SK-N-SH (cell line): ENCODE results near the gene S1PR3. TPM values are rescaled to one million over a fixed set of nuclear protein-coding genes. Genes with fewer than 3 reads are reported as not detected.

Experiments used
- CTCF ChIA-PET: fragments of 300-600, 350-600 bp; formaldehyde crosslinking; extraction: SDS; loops from one replicate; lab custom pipeline; 2021; lab: Yijun Ruan, JAX
- POLR2A ChIA-PET: fragments of 350-600 bp; sonication (Branson Sonifier 250); formaldehyde crosslinking; extraction: SDS; loops from one replicate; lab custom pipeline; 2020; ENCODE audit warnings: antibody characterized with exemption, inconsistent platforms; lab: Yijun Ruan, JAX
- DNase-seq: peaks from one replicate; pipeline ENCODE4 v3.0.0; 2012
- H2AFZ ChIP-seq: fragments of 200-600 bp; sonication (generic); 2 replicates; pipeline ENCODE4 v1.8.1; 2016; ENCODE audit warnings: antibody characterized with exemption, mild to moderate bottlenecking, low read depth
- H3F3A ChIP-seq: fragments of 200-600 bp; sonication (generic); replicated peaks from 2 replicates; pipeline ENCODE3; 2016; ENCODE audit warnings: antibody characterized with exemption, mild to moderate bottlenecking; ENCODE audit not compliant: insufficient read depth
- H3K27ac ChIP-seq, 2 experiments: fragments of 200-500 bp in 1 of 2; fragments of 200-600 bp in 1 of 2; sonication (Bioruptor generic) in 1 of 2; sonication (generic), shearing (Covaris generic) in 1 of 2; 2 replicates each; pipeline versions ENCODE4 v1.5.1 to v1.6.1; 2014 to 2016; ENCODE audit warnings: low read depth in 2 of 2, inconsistent platforms in 1 of 2, low read length in 1 of 2, mild to moderate bottlenecking in 1 of 2, mixed read lengths in 1 of 2
- H3K27me3 ChIP-seq: fragments of 200-600 bp; sonication (generic), shearing (Covaris generic); 2 replicates; pipeline ENCODE4 v1.6.1; 2016; ENCODE audit warnings: mixed run types; ENCODE audit not compliant: insufficient read depth
- H3K36me3 ChIP-seq, 2 experiments: fragments of 200-500 bp in 1 of 2; fragments of 200-600 bp in 1 of 2; sonication (Bioruptor generic) in 1 of 2; sonication (generic) in 1 of 2; replicated peaks in 1 of 2; 2 replicates each; pipeline versions ENCODE3 to v1.5.1; 2014 to 2016; ENCODE audit warnings: low read length in 1 of 2, mild to moderate bottlenecking in 1 of 2; ENCODE audit not compliant: insufficient read depth in 2 of 2, control insufficient read depth in 1 of 2
- H3K4me1 ChIP-seq, 2 experiments: fragments of 200-500 bp in 1 of 2; fragments of 200-600 bp in 1 of 2; sonication (Bioruptor generic) in 1 of 2; sonication (generic), shearing (Covaris generic) in 1 of 2; 2 replicates each; pipeline versions ENCODE4 v1.5.1 to v1.6.1; 2014 to 2016; ENCODE audit warnings: low read depth in 1 of 2, low read length in 1 of 2, mixed run types in 1 of 2; ENCODE audit not compliant: insufficient read depth in 2 of 2, control insufficient read depth in 1 of 2
- H3K4me2 ChIP-seq: fragments of 200-600 bp; sonication (generic), shearing (Covaris generic); 2 replicates; pipeline ENCODE4 v1.6.1; 2017; ENCODE audit warnings: mixed run types
- H3K4me3 ChIP-seq, 2 experiments: fragments of 200-500 bp in 1 of 2; fragments of 200-600 bp in 1 of 2; sonication (Bioruptor generic) in 1 of 2; sonication (generic), shearing (Covaris generic) in 1 of 2; 2 replicates each; pipeline versions ENCODE4 v1.5.1 to v1.8.1; 2014 to 2016; ENCODE audit warnings: low read depth in 2 of 2, inconsistent platforms in 1 of 2, low read length in 1 of 2, mild to moderate bottlenecking in 1 of 2, mixed read lengths in 1 of 2, moderate library complexity in 1 of 2
- H3K79me2 ChIP-seq: fragments of 200-600 bp; sonication (generic); 2 replicates; pipeline ENCODE4 v1.8.1; 2017; ENCODE audit warnings: mild to moderate bottlenecking; ENCODE audit not compliant: insufficient read depth
- H3K9ac ChIP-seq: fragments of 200-600 bp; sonication (generic); 2 replicates; pipeline ENCODE4 v1.6.1; 2017; ENCODE audit warnings: mixed run types
- H3K9me2 ChIP-seq: fragments of 200-600 bp; sonication (generic); 2 replicates; pipeline ENCODE4 v1.6.1; 2017; ENCODE audit warnings: mixed run types
- H3K9me3 ChIP-seq: fragments of 200-600 bp; sonication (generic); 2 replicates; pipeline ENCODE4 v1.6.1; 2017; ENCODE audit warnings: mixed run types, mild to moderate bottlenecking, moderate library complexity
- H4K20me1 ChIP-seq: fragments of 200-600 bp; sonication (generic); 2 replicates; pipeline ENCODE4 v1.6.1; 2017; ENCODE audit warnings: mild to moderate bottlenecking, mixed run types; ENCODE audit not compliant: insufficient read depth
- CTCF ChIP-seq: fragments of 200-600 bp; sonication (generic); IDR thresholded peaks from 2 replicates; pipeline ENCODE4 v1.6.1; 2017; ENCODE audit warnings: antibody characterized with exemption, mild to moderate bottlenecking, moderate library complexity
- ELF1 ChIP-seq: IDR thresholded peaks from 2 replicates; pipeline ENCODE4 v1.4.0; 2012
- EP300 ChIP-seq, 2 experiments: IDR thresholded peaks; 2 replicates each; pipeline versions ENCODE4 v1.4.0 to v1.6.1; 2012; ENCODE audit warnings: borderline replicate concordance in 1 of 2, low read depth in 1 of 2, low read length in 1 of 2
- EZH2phosphoT487 ChIP-seq: fragments of 200-600 bp; sonication (generic); IDR thresholded peaks from 2 replicates; pipeline ENCODE4 v1.6.1; 2017; ENCODE audit warnings: low read depth, mixed run types, mild to moderate bottlenecking, antibody characterized with exemption, moderate library complexity, borderline replicate concordance
- GABPA ChIP-seq: IDR thresholded peaks from 2 replicates; pipeline ENCODE4 v1.4.0; 2012; ENCODE audit warnings: low read depth, mild to moderate bottlenecking
- MEF2A ChIP-seq: IDR thresholded peaks from 2 replicates; pipeline ENCODE4 v1.4.0; 2012; ENCODE audit warnings: low read depth, borderline replicate concordance
- MXI1 ChIP-seq: IDR thresholded peaks from 2 replicates; pipeline ENCODE4 v1.6.1; 2012; ENCODE audit warnings: mild to moderate bottlenecking, low read depth, low read length, improper control_type of control experiment
- NRF1 ChIP-seq: IDR thresholded peaks from 2 replicates; pipeline ENCODE4 v1.6.1; 2012; ENCODE audit warnings: low read depth, mild to moderate bottlenecking, low read length
- POLR2AphosphoS5 ChIP-seq: IDR thresholded peaks from 2 replicates; pipeline ENCODE4 v1.6.1; 2012; ENCODE audit warnings: low read depth, low read length
- RAD21 ChIP-seq: IDR thresholded peaks from 2 replicates; pipeline ENCODE4 v1.6.1; 2012; ENCODE audit warnings: mild to moderate bottlenecking, low read length
- RCOR1 ChIP-seq: fragments of 150-350 bp; IDR thresholded peaks from 2 replicates; pipeline ENCODE4 v1.6.1; 2017; ENCODE audit warnings: antibody characterized with exemption, low read length
- RXRA ChIP-seq: IDR thresholded peaks from 2 replicates; pipeline ENCODE4 v1.4.0; 2012; ENCODE audit warnings: low read depth, mild to moderate bottlenecking, borderline replicate concordance
- SIN3A ChIP-seq: IDR thresholded peaks from 2 replicates; pipeline ENCODE4 v1.6.1; 2012; ENCODE audit warnings: low read depth, mild to moderate bottlenecking, low read length, moderate library complexity, borderline replicate concordance
- SMC3 ChIP-seq: IDR thresholded peaks from 2 replicates; pipeline ENCODE4 v1.6.1; 2012; ENCODE audit warnings: low read depth, low read length, improper control_type of control experiment
- TAF1 ChIP-seq: IDR thresholded peaks from 2 replicates; pipeline ENCODE4 v1.6.1; 2012; ENCODE audit warnings: low read depth, mild to moderate bottlenecking, low read length, moderate library complexity, borderline replicate concordance
- YY1 ChIP-seq: IDR thresholded peaks from 2 replicates; pipeline ENCODE4 v1.4.0; 2012; ENCODE audit warnings: low read depth, mild to moderate bottlenecking
- ZBTB33 ChIP-seq: IDR thresholded peaks from 2 replicates; pipeline ENCODE4 v1.4.0; 2012; ENCODE audit warnings: low read depth, borderline replicate concordance
- polyA plus RNA-seq, 3 experiments: library from polyadenylated mRNA; depleted of rRNA; stranded (reverse); fragments of >200 nt; gene quantifications; 2 replicates each; pipeline ENCODE4 v1.2.3, GENCODE V29; 2012
- TF ChIP-seq, protein P1 (sequence below): IDR thresholded peaks from 2 replicates; pipeline ENCODE4 v1.6.1; 2012; ENCODE audit warnings: mild to moderate bottlenecking, low read depth, low read length, moderate library complexity
- TF ChIP-seq, protein P2 (sequence below): fragments of 150-350 bp; IDR thresholded peaks from 2 replicates; pipeline ENCODE4 v1.6.1; 2016; ENCODE audit warnings: mild to moderate bottlenecking, low read depth, low read length
- TF ChIP-seq, protein P3 (sequence below): IDR thresholded peaks from 2 replicates; pipeline ENCODE4 v1.4.0; 2012; ENCODE audit warnings: low read depth, borderline replicate concordance

The S1PR3 gene
- polyA plus RNA-seq, 1 of the 3 experiments (the other 2 are of a cell fraction) = 2.5 TPM

- POLR2A ChIA-PET = no interaction called here
- H4K20me1 ChIP-seq = no peaks in the 10 kb centered on the region
- no peak overlapping the region for H3K9ac ChIP-seq
- H3K9me3 ChIP-seq = peaks cover 24% of the 10 kb centered on the region
- peaks cover 2% of the 10 kb centered on the region for H3F3A ChIP-seq
- no peaks in the 10 kb centered on the region for H3K9me2 ChIP-seq
- no peaks in the 10 kb centered on the region for H3K27me3 ChIP-seq
- no peaks in the 10 kb centered on the region for H3K4me1 ChIP-seq
- no peak overlapping the region for H3K4me2 ChIP-seq
- H3K36me3 ChIP-seq = peaks cover 5 to 53% of the 10 kb centered on the region in 2 experiments
- TF ChIP-seq GABPA (no peak), MXI1 (no peak), ELF1 (no peak), SIN3A (no peak), TAF1 (no peak), SMC3 (no peak), ZBTB33 (no peak), NRF1 (no peak), MEF2A (no peak), POLR2AphosphoS5 (no peak), RXRA (no peak), YY1 (no peak), EZH2phosphoT487 (no peak), EP300 (IDR thresholded peaks at IDR 0.05; ENCODE audit: borderline replicate concordance in 1 of 2, low read depth in 1 of 2, low read length in 1 of 2) (no peak), RCOR1 (no peak), CTCF (no peak), RAD21 (no peak)
- TF ChIP-seq, protein P1, sequence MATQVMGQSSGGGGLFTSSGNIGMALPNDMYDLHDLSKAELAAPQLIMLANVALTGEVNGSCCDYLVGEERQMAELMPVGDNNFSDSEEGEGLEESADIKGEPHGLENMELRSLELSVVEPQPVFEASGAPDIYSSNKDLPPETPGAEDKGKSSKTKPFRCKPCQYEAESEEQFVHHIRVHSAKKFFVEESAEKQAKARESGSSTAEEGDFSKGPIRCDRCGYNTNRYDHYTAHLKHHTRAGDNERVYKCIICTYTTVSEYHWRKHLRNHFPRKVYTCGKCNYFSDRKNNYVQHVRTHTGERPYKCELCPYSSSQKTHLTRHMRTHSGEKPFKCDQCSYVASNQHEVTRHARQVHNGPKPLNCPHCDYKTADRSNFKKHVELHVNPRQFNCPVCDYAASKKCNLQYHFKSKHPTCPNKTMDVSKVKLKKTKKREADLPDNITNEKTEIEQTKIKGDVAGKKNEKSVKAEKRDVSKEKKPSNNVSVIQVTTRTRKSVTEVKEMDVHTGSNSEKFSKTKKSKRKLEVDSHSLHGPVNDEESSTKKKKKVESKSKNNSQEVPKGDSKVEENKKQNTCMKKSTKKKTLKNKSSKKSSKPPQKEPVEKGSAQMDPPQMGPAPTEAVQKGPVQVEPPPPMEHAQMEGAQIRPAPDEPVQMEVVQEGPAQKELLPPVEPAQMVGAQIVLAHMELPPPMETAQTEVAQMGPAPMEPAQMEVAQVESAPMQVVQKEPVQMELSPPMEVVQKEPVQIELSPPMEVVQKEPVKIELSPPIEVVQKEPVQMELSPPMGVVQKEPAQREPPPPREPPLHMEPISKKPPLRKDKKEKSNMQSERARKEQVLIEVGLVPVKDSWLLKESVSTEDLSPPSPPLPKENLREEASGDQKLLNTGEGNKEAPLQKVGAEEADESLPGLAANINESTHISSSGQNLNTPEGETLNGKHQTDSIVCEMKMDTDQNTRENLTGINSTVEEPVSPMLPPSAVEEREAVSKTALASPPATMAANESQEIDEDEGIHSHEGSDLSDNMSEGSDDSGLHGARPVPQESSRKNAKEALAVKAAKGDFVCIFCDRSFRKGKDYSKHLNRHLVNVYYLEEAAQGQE = no peak
- TF ChIP-seq, protein P2, sequence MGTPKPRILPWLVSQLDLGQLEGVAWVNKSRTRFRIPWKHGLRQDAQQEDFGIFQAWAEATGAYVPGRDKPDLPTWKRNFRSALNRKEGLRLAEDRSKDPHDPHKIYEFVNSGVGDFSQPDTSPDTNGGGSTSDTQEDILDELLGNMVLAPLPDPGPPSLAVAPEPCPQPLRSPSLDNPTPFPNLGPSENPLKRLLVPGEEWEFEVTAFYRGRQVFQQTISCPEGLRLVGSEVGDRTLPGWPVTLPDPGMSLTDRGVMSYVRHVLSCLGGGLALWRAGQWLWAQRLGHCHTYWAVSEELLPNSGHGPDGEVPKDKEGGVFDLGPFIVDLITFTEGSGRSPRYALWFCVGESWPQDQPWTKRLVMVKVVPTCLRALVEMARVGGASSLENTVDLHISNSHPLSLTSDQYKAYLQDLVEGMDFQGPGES = no peak
- TF ChIP-seq, protein P3, sequence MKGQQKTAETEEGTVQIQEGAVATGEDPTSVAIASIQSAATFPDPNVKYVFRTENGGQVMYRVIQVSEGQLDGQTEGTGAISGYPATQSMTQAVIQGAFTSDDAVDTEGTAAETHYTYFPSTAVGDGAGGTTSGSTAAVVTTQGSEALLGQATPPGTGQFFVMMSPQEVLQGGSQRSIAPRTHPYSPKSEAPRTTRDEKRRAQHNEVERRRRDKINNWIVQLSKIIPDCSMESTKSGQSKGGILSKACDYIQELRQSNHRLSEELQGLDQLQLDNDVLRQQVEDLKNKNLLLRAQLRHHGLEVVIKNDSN = no peak
- H3K27ac ChIP-seq = no peak overlapping the region
- no peak overlapping the region for H2AFZ ChIP-seq
- no peak overlapping the region for H3K4me3 ChIP-seq
- DNase-seq = no peak
- CTCF ChIA-PET = no interaction called here
- no peaks in the 10 kb centered on the region for H3K79me2 ChIP-seq
Measured at GRCh38 chr9:89029788-89030187, 38.5 kb downstream of the S1PR3 start.
